Measurements from ENCODE around the gene DLG3. TPM values are rescaled to one million over a fixed set of nuclear protein-coding genes. Genes with fewer than 3 reads are reported as not detected.

DLG3 gene
- total and polyA plus RNA-seq, 5 experiments from 2014 or later, result 2.3 to 6.7 (median 5.6) TPM

GRCh38 chrX:70444946-70445656 lies 466 bp downstream of the DLG3 start:
- peak; percentile 60 to 75 for ATAC-seq
- Mint-ChIP-seq H3K4me1 (peaks cover 0 to 4% (median 1%) of the 10 kb centered on the region in 4 donors), H3K4me3 (peak overlapping the region; percentile 48 to 83 (median 70)), H3K9me3 (no peaks in the 10 kb centered on the region), H3K27me3 (peaks cover 7 to 44% (median 27%) of the 10 kb centered on the region in 5 donors), H3K36me3 (no peaks in the 10 kb centered on the region), H3K27ac (no peak overlapping the region)
- peak in 1 of 10 donors; percentile 5 for DNase-seq
- POLR2A ChIA-PET, result no interaction called here

- DNase-seq (no peak), ATAC-seq (no peak)
- no peaks in the 10 kb centered on the region for H3K36me3 Mint-ChIP-seq
- POLR2A ChIA-PET, result no interaction called here
- H3K27me3 Mint-ChIP-seq, result peaks cover 7 to 36% (median 24%) of the 10 kb centered on the region in 5 donors
- peak overlapping the region in 1 of 10 donors; percentile 50 for H3K27ac Mint-ChIP-seq
- H3K4me3 Mint-ChIP-seq, result peak overlapping the region in 3 of 10 donors; percentile 41 to 61 (median 59)
- no peaks in the 10 kb centered on the region for H3K9me3 Mint-ChIP-seq
- peaks cover 0 to 4% (median 1%) of the 10 kb centered on the region in 4 donors for H3K4me1 Mint-ChIP-seq
Measured at GRCh38 chrX:70445951-70446350, 1.3 kb downstream of the DLG3 start.

GRCh38 chrX:70446380-70447350 lies 2.0 kb downstream of the DLG3 start:
- ATAC-seq (no peak), DNase-seq (no peak)
- Mint-ChIP-seq H3K4me3 (no peak overlapping the region), H3K4me1 (peaks cover 0 to 4% (median 1%) of the 10 kb centered on the region in 4 donors), H3K27ac (no peak overlapping the region), H3K36me3 (no peaks in the 10 kb centered on the region), H3K27me3 (peaks cover 7 to 29% (median 19%) of the 10 kb centered on the region in 5 donors), H3K9me3 (no peaks in the 10 kb centered on the region)
- POLR2A ChIA-PET, result no interaction called here

GRCh38 chrX:70449457-70449966 lies 4.9 kb downstream of the DLG3 start:
- peaks cover 10 to 26% (median 21%) of the 10 kb centered on the region in 4 donors for H3K4me1 Mint-ChIP-seq
- H3K27ac Mint-ChIP-seq, result no peak overlapping the region
- no peak overlapping the region for H3K4me3 Mint-ChIP-seq
- POLR2A ChIA-PET, result no interaction called here
- no peaks in the 10 kb centered on the region for H3K9me3 Mint-ChIP-seq
- DNase-seq, result no peak
- no peaks in the 10 kb centered on the region for H3K36me3 Mint-ChIP-seq
- ATAC-seq, result no peak
- H3K27me3 Mint-ChIP-seq, result peaks cover 0 to 12% (median 6%) of the 10 kb centered on the region in 5 donors

- Mint-ChIP-seq H3K4me3 (peak overlapping the region; percentile 80 to 97 (median 90)), H3K27ac (peak overlapping the region; percentile 20 to 92 (median 84)), H3K36me3 (no peaks in the 10 kb centered on the region), H3K4me1 (peaks cover 16 to 48% (median 38%) of the 10 kb centered on the region in 4 donors), H3K27me3 (no peaks in the 10 kb centered on the region), H3K9me3 (no peaks in the 10 kb centered on the region)
- ATAC-seq, result peak; percentile 46 to 50
- POLR2A ChIA-PET, result interaction anchor here (1.5 kb wide), 1 partner anchor 18 kb away, joined by 9 read pairs; no protein-coding TSS in a partner anchor
- DNase-seq, result peak in 8 of 10 donors; percentile 16 to 55 (median 45)
Measured at GRCh38 chrX:70452143-70452733, 7.6 kb downstream of the DLG3 start.

- H3K27me3 Mint-ChIP-seq, result no peaks in the 10 kb centered on the region
- POLR2A ChIA-PET, result interaction anchor here (1.5 kb wide), 1 partner anchor 19 kb away, joined by 9 read pairs; no protein-coding TSS in a partner anchor
- peak overlapping the region in 9 of 10 donors; percentile 4 to 88 (median 79) for H3K27ac Mint-ChIP-seq
- H3K4me1 Mint-ChIP-seq, result peaks cover 16 to 48% (median 38%) of the 10 kb centered on the region in 4 donors
- ATAC-seq (no peak), DNase-seq (no peak)
- H3K36me3 Mint-ChIP-seq, result no peaks in the 10 kb centered on the region
- H3K4me3 Mint-ChIP-seq, result peak overlapping the region; percentile 49 to 90 (median 76)
- H3K9me3 Mint-ChIP-seq, result no peaks in the 10 kb centered on the region
Measured at GRCh38 chrX:70453024-70453618, 8.5 kb downstream of the DLG3 start.

- Mint-ChIP-seq H3K36me3 (peaks cover 0 to under 1% (median 0%) of the 10 kb centered on the region in 3 donors), H3K27ac (peak overlapping the region in 9 of 10 donors; percentile 57 to 92 (median 82)), H3K4me3 (peak overlapping the region; percentile 79 to 90 (median 86)), H3K4me1 (peaks cover 16 to 48% (median 38%) of the 10 kb centered on the region in 4 donors), H3K27me3 (no peaks in the 10 kb centered on the region), H3K9me3 (no peaks in the 10 kb centered on the region)
- POLR2A ChIA-PET, result interaction anchor here (0.6 to 1.0 kb wide), 2 partner anchors 321 to 663 kb away, joined by 3 to 4 read pairs; partner anchors contain the start of gene MED12
- peak; percentile 33 to 82 (median 56) for DNase-seq
- peak; percentile 69 to 74 for ATAC-seq
Measured at GRCh38 chrX:70454441-70455365, 10.1 kb downstream of the DLG3 start.

- DNase-seq (peak in 1 of 10 donors; percentile 2), ATAC-seq (no peak)
- peak overlapping the region; percentile 53 to 92 (median 81) for H3K27ac Mint-ChIP-seq
- no peaks in the 10 kb centered on the region for H3K27me3 Mint-ChIP-seq
- peak overlapping the region; percentile 79 to 90 (median 86) for H3K4me3 Mint-ChIP-seq
- H3K4me1 Mint-ChIP-seq, result peaks cover 16 to 48% (median 38%) of the 10 kb centered on the region in 4 donors
- peaks cover 0 to 4% (median 3%) of the 10 kb centered on the region in 3 donors for H3K36me3 Mint-ChIP-seq
- POLR2A ChIA-PET, result interaction anchor here (0.6 kb wide), 1 partner anchor 662 kb away, joined by 4 read pairs; the partner anchor contains the start of gene MED12
- no peaks in the 10 kb centered on the region for H3K9me3 Mint-ChIP-seq
Measured at GRCh38 chrX:70455366-70456202, 10.9 kb downstream of the DLG3 start.

- POLR2A ChIA-PET, result interaction anchor here (0.5 kb wide), 1 partner anchor 52 kb away, joined by 3 read pairs; no protein-coding TSS in a partner anchor
- H3K27me3 Mint-ChIP-seq, result no peaks in the 10 kb centered on the region
- DNase-seq (peak in 1 of 10 donors; percentile 28), ATAC-seq (no peak)
- peaks cover 16 to 48% (median 39%) of the 10 kb centered on the region in 4 donors for H3K4me1 Mint-ChIP-seq
- peak overlapping the region; percentile 79 to 90 (median 86) for H3K4me3 Mint-ChIP-seq
- H3K27ac Mint-ChIP-seq, result peak overlapping the region in 9 of 10 donors; percentile 33 to 82 (median 79)
- H3K36me3 Mint-ChIP-seq, result peaks cover 0 to 8% (median 4%) of the 10 kb centered on the region in 3 donors
- H3K9me3 Mint-ChIP-seq, result no peaks in the 10 kb centered on the region
Measured at GRCh38 chrX:70456256-70456655, 11.6 kb downstream of the DLG3 start.

- Mint-ChIP-seq H3K4me3 (no peak overlapping the region), H3K9me3 (no peaks in the 10 kb centered on the region)
- no peak for ATAC-seq
Measured at GRCh38 chrX:70461026-70461425, 16.4 kb downstream of the DLG3 start.

More at GRCh38 chrX:70461026-70461425, 16.4 kb downstream of the DLG3 start:
- H3K36me3 Mint-ChIP-seq, result peaks cover 0 to 10% (median 9%) of the 10 kb centered on the region in 3 donors
- peaks cover 6 to 13% (median 12%) of the 10 kb centered on the region in 4 donors for H3K4me1 Mint-ChIP-seq
- no peak overlapping the region for H3K27ac Mint-ChIP-seq
- no peaks in the 10 kb centered on the region for H3K27me3 Mint-ChIP-seq
- POLR2A ChIA-PET, result no interaction called here
- no peak for DNase-seq

Data from naive thymus-derived CD8-positive, alpha-beta T cell (primary cell).